ENCODE data around the gene KAT2A. TPM values are rescaled to one million over a fixed set of nuclear protein-coding genes. Genes with fewer than 3 reads are reported as not detected.

The KAT2A gene
- 9.8 TPM in 2 replicates for total RNA-seq

DNA sequence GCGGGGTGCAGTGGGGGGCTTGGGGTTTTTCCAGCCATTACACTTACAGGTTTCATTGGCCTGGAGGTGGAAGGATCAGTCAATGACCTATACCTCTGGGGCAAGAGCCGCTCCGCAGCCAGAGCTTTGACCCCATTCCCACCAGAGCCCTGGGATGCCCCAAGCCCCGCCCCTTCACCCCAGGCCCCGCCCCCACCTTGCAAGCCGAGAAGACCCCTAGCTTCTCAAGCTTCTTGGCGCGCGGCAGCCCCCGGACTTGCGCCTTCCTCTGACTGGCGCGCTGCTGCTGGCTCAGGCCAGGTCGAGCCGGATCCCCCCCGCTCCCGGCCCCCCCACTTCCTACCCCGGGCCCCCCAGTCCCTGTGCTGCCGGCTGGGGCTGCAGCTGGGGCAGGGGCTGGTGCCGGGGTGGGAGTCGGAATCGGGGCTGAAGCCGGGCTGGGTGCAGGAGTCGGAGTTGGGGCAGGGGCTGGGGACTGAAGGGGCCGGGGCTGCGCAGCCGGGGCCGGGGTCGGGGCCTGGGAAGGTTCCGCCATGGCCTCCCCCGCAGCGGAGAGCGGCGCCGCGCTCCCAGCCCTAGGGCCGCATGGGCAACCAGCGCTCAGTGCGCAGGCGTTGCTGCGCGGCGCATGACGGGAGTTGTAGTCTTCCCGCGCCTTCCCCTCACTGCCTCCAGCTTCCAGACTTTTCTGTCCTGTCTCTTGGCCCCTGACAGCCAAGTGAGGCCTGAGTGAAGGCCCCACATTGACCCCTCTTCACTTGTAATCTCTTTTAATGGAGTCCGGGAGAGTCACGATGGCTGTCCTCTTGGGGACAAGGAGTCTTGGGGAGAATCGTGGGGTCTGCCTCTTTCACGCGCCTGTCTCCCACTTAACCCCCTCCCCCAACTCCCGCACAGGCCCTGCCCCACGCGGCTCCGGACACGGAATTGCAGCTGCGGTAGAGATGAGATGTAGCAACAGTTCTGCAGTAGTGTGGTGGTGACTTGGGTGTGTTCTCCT, at the start of gene KAT2A:
Gene KAT2A, minus strand, starts transcription at position 598 of the 1,000 bp plus-strand sequence. Its CDS starts 63 bp downstream, at position 535.

DNA sequence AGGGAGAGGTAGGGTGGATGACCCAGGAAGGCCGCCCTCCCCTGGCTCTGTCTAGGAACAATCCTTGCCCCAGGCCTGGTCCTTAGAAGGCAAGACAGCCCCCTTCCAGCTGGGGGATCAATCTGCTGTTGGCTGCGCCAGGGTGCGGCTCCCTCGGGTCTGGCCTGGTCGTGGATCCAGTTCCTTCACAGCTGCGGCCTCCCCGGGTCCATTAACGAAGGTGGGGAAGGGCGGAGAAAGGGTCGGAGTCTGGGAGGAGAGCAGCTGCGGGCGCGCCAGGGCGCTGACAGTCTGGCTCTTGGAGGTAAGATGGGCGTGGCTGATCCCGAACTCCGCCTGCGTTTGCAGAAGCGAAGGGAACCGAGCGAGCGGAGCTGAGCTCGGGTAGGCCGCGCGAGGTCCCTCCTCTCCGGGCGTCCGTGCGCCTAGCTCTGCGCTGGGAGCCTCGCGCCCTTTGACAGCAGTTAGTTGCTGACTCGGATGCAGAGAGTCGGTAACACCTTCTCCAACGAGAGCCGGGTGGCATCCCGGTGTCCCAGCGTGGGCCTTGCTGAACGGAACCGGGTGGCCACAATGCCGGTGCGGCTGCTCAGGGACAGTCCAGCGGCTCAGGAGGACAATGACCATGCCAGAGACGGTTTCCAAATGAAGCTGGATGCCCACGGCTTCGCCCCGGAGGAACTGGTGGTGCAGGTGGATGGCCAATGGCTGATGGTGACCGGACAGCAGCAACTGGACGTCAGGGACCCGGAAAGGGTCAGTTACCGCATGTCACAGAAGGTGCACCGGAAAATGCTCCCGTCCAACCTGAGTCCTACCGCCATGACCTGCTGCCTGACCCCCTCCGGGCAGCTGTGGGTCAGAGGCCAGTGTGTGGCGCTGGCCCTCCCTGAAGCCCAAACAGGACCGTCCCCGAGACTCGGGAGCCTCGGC, 1.5 kb upstream of the KAT2A start, which contains the start of gene HSPB9:
Gene HSPB9, plus strand, starts transcription at position 434 of the 933 bp plus-strand sequence. Its CDS starts 47 bp downstream, at position 481.

DNA sequence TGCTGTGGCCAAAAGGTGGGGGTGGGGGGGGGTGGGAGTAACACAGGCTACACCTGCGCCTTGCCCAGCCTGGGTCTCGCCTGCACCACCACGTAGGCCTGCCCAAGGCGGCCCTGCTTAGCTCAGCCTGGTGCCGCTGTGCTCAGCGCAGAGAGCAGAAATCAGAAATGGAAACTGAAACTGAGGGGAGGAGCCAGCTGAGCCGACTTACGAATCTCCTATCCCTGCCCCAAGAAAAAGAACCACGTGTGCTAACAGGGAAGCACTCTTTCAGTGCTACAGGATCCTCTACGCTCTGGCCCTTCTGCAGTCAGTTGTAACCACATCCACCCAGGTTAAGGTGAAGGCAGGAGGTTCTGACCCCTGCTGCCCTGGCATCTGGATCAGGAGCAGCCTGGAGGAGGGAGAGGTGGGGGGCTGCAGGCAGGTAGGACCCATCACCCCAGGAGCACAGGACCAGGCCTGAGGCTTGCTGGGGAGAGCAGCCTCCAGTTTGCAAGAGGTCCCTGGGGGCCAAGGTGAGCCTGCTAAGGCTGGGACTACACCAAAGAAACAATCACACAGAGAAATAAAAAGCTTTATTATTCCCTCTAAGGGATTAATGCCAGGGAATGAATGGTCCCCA, 8.5 kb downstream of the KAT2A start, which contains the start of gene DHX58:
Gene DHX58, minus strand, starts transcription at position 163 of the 625 bp plus-strand sequence. CDS start 822 bp downstream, outside the sequence.

DNA sequence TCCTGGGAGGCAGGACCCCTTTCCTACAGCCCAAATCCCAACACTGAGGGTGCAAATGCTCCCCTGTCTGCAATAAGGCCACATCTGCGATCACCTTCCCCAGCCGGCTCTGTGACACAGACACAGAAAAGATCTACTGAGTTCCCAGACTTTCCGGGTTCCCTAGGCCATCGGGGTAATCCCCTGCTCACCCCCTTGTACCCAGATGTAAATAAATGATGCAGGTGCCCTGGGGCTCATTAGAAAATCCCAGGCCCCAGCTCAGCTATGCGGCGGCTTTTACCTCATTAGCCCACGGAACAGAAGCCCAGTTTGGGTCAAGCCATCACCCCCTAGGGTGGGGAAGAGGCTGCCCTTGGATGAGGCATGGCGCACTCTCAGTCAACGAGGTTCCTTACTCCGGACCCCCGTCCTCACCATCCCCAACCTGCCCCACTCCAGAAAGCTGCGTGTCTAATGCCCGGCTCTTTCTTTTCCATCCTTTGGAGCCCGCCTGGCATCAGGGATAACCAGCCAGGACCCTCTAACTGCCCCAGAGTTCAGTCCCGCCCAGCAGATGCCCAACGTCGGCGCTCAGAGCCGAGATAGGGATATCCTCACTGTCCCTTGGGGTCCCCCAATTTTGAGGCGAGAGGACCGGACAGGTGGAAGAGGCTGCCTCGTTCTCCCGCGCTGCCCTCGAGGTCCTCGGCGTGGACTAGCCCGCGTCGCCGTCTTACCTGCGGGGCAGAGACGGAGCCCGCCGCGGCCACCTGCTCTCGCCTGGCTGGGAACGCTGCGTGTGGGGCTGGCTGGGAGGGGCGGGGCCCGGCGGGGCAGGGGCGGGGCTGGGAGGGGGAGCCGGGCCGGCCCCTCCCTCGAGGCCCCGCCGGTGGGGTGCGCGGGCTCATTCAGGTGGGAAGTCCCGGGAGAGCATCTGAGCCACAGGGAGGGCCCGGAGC, 23.2 kb downstream of the KAT2A start, which contains the start of gene ZNF385C:
Gene ZNF385C, minus strand, starts transcription at position 783 of the 941 bp plus-strand sequence. CDS start 35,417 bp downstream, outside the sequence.

Other genes with a start within 250 kb of the KAT2A start
- 67.5 and 160 TPM in 2 replicates for gene ACLY, start 202.4 kb downstream of the KAT2A start, total RNA-seq
- 1.2 and 1.6 TPM in 2 replicates for gene ODAD4, start 190.8 kb downstream of the KAT2A start, total RNA-seq
- gene CNP, start 154.6 kb downstream of the KAT2A start, total RNA-seq: 44.4 and 48.3 TPM in 2 replicates
- 39.7 and 61.2 TPM in 2 replicates for gene DNAJC7, start 103.9 kb downstream of the KAT2A start, total RNA-seq
- 30.6 and 56.2 TPM in 2 replicates for gene NKIRAS2, start 101.3 kb downstream of the KAT2A start, total RNA-seq
- 0.87 and 2.7 TPM in 2 replicates for gene C17orf113, start 70.8 kb downstream of the KAT2A start, total RNA-seq
- under 0.01 TPM in 1 of 2 replicates, not detected in the other for gene ZNF385C, start 22.9 kb downstream of the KAT2A start, total RNA-seq
- 2.4 and 5.5 TPM in 2 replicates for gene DHX58, start 8.7 kb downstream of the KAT2A start, total RNA-seq
- not detected in 2 replicates for gene HSPB9, start 1.4 kb upstream of the KAT2A start, total RNA-seq
- 49.9 and 94.5 TPM in 2 replicates for gene RAB5C, start 33.6 kb upstream of the KAT2A start, total RNA-seq
- gene KCNH4, start 59.8 kb upstream of the KAT2A start, total RNA-seq: under 0.01 TPM in 1 of 2 replicates, not detected in the other
- gene HCRT, start 64.1 kb upstream of the KAT2A start, total RNA-seq: not detected in 2 replicates
- 9.7 and 11.0 TPM in 2 replicates for gene GHDC, start 73.1 kb upstream of the KAT2A start, total RNA-seq
- gene STAT5B, start 155.0 kb upstream of the KAT2A start, total RNA-seq: 9.4 and 10.6 TPM in 2 replicates
- 4.3 and 13.3 TPM in 2 replicates for gene STAT5A, start 167.1 kb upstream of the KAT2A start, total RNA-seq